ENCODE measurements around the gene BCAS2. TPM values are rescaled to one million over a fixed set of nuclear protein-coding genes. Genes with fewer than 3 reads are reported as not detected.

Gene BCAS2
- polyA plus RNA-seq, 3 donors, result 68.4 to 72.1 (median 69.4) TPM

GRCh38 chr1:114561333-114561732, 20.1 kb downstream of the BCAS2 start:
- no peak for DNase-seq (ENCODE audit: low read depth in 3 of 3, low spot score in 2 of 3)

GRCh38 chr1:114559356-114559755, 22.1 kb downstream of the BCAS2 start:
- DNase-seq (ENCODE audit: low read depth in 3 of 3, low spot score in 2 of 3), result no peak

- no peak for DNase-seq (ENCODE audit: low read depth in 3 of 3, low spot score in 2 of 3)
These were observed 22.9 kb downstream of the BCAS2 start for GRCh38 chr1:114558544-114558943.

- DNase-seq (ENCODE audit: low read depth in 3 of 3, low spot score in 2 of 3), result no peak
These were observed 26.8 kb downstream of the BCAS2 start for GRCh38 chr1:114554577-114554976.

GRCh38 chr1:114552106-114552639, 29.2 kb downstream of the BCAS2 start:
- no peak for DNase-seq (ENCODE audit: low read depth in 3 of 3, low spot score in 2 of 3)

GRCh38 chr1:114551400-114551799, 30.0 kb downstream of the BCAS2 start:
- DNase-seq (ENCODE audit: low read depth in 3 of 3, low spot score in 2 of 3), result no peak

- no peak for DNase-seq (ENCODE audit: low read depth in 3 of 3, low spot score in 2 of 3)
These were observed 31.1 kb downstream of the BCAS2 start for GRCh38 chr1:114550336-114550735.

GRCh38 chr1:114549137-114549536, 32.3 kb downstream of the BCAS2 start:
- DNase-seq (ENCODE audit: low read depth in 3 of 3, low spot score in 2 of 3), result no peak

GRCh38 chr1:114547076-114547475, 34.3 kb downstream of the BCAS2 start:
- DNase-seq (ENCODE audit: low read depth in 3 of 3, low spot score in 2 of 3), result no peak

GRCh38 chr1:114545796-114546195, 35.6 kb downstream of the BCAS2 start:
- no peak for DNase-seq (ENCODE audit: low read depth in 3 of 3, low spot score in 2 of 3)

GRCh38 chr1:114545315-114545714, 36.1 kb downstream of the BCAS2 start:
- no peak for DNase-seq (ENCODE audit: low read depth in 3 of 3, low spot score in 2 of 3)

GRCh38 chr1:114540821-114541220, 40.6 kb downstream of the BCAS2 start:
- DNase-seq (ENCODE audit: low read depth in 3 of 3, low spot score in 2 of 3), result no peak

GRCh38 chr1:114540272-114540671, 41.1 kb downstream of the BCAS2 start:
- no peak for DNase-seq (ENCODE audit: low read depth in 3 of 3, low spot score in 2 of 3)

- no peak for DNase-seq (ENCODE audit: low read depth in 3 of 3, low spot score in 2 of 3)
These were observed 45.4 kb downstream of the BCAS2 start for GRCh38 chr1:114536043-114536442.

GRCh38 chr1:114535401-114535800, 46.0 kb downstream of the BCAS2 start:
- no peak for DNase-seq (ENCODE audit: low read depth in 3 of 3, low spot score in 2 of 3)

- DNase-seq (ENCODE audit: low read depth in 3 of 3, low spot score in 2 of 3), result no peak
These were observed 50.3 kb downstream of the BCAS2 start for GRCh38 chr1:114531094-114531493.

GRCh38 chr1:114530224-114530623, 51.2 kb downstream of the BCAS2 start:
- no peak for DNase-seq (ENCODE audit: low read depth in 3 of 3, low spot score in 2 of 3)

GRCh38 chr1:114524944-114525343, 56.5 kb downstream of the BCAS2 start:
- DNase-seq (ENCODE audit: low read depth in 3 of 3, low spot score in 2 of 3), result no peak

- DNase-seq (ENCODE audit: low read depth in 3 of 3, low spot score in 2 of 3), result no peak
These were observed 59.2 kb downstream of the BCAS2 start for GRCh38 chr1:114522264-114522575.

GRCh38 chr1:114521396-114522263, 59.8 kb downstream of the BCAS2 start:
- no peak for DNase-seq (ENCODE audit: low read depth in 3 of 3, low spot score in 2 of 3)
